HG03558 (cell line): ENCODE measurements around the gene MBP.
"Not testable (repeated sequence)": the region's sequence is repeated elsewhere in the genome, so short reads cannot be mapped to it uniquely, and the experiment has no call there.

ENCODE experiments used
- ATAC-seq: cut with Tn5 transposase; IDR thresholded peaks from one replicate; pipeline ENCODE4 v1.9.1; 2021; ENCODE audit warnings: moderate number of reproducible peaks; ENCODE audit not compliant: unreplicated experiment; ENCODE audit errors: extremely low read depth

MBP gene

DNA sequence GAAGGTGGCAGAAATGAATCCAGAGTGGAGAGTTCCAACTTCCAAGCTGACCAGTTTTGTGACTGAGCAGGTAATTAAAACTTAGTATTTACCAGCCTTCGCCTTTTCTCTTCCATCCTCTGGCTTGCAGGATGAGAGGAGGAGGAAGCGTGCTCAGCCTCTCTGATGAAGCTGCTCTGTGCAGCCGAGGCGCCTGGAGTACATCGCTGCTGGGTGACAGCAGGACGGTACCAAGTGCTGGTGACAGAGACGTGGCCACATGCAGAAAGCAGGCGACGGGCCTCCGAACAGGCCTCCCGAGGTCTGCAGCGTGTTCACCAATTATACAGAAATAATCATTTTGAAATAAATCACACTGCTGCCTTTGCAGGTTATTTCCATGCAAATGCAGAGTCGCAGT is 95.0 kb downstream of the MBP start:
- no peak for ATAC-seq

DNA sequence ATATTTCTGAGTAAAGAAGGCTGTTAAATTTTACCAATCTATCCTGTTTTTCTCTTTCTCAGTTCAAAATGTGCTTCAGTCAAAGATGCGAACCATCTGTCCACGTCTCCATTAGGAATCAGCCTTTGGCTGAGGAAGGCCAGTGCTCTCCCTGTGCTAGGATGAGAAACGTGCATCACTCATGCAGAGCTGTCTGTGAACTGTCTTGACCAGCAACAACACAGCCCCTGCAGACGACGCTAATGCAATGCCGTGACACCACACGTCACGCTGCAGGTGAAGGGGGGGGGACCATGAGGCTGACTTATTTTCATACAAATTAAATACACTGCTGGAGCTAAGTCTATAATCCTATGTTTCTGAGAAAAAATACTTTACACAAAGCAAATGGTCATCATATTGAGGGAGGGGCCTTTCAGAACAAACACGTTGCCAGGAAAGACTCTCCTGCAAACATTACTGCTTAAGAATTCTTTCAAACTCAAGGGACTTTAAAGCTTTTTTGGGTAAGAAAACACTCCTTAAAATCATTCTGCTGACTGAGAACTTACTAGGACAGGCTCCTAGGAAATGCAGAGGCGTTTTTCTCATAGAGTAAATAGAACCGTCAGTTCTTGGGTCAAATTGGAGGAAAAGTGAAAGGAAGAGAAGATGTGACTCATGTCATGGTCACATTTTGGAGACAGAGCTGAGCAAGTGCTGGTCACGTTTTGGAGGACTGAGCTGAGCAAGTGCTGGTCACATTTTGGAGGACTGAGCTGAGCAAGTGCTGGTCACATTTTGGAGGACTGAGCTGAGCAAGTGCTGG is 97.0 kb downstream of the MBP start:
- no peak for ATAC-seq

DNA sequence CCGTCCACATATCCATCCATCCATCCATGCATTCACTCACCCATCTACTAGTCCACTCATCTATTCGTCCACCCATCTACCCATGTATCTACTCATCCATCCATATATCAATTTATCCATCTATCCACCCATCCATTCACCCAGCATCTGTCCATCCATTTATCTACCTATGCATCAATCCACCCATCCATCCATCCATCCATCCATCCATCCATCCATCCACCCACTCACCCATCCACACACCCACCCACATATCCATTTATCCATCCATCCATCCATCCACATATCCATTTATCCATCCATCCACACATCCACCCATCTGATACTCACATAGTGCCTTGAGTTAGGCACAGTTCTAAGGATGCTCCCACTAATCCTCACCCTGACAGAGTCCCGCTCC is 99.0 kb downstream of the MBP start:
- no peak for ATAC-seq

DNA sequence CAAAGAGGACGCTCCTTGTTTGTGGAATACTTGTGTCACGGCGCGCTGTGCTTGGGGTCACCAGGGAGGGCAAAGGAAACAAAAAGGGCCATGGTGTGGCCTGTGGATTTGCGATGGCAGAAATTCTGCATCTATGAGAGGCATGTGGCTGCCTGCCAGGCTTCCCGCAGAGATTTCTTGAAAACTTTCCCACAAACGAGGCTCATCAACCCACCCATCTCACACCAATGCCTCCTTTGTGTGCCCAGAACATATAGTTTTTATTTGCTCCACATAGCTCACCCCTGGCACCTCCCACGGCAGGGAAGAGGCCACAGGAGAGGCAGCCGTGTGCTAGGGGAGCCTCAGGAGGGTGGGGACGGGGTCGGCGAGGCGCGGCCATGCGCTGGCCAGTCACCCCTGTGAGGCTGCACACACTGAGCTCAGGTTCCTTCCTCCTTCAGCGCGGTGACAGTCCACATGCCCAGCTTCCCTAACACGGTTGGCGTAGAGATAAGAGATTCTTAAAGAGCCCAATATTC is 100.3 kb downstream of the MBP start:
- no peak for ATAC-seq

DNA sequence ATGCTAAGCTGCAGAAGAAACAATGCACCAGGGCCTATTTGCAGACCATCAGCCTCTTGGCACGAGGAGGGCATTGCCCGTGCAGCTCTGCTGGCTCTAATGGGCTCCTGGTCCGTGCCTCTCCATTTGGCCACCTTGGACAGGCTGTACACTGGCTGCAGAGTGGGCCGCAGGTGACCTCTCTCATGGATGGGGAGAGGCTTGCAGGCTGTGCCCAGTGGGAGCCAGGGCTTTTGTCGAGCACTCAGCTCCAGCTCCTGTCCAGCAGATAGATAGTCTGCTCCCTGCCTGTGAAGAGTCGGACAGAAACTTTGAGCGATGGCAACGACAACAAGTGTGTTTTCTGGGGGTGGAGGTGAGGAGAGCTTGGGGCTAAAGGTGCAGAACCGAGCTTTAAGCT is 100.9 kb downstream of the MBP start:
- no peak for ATAC-seq

DNA sequence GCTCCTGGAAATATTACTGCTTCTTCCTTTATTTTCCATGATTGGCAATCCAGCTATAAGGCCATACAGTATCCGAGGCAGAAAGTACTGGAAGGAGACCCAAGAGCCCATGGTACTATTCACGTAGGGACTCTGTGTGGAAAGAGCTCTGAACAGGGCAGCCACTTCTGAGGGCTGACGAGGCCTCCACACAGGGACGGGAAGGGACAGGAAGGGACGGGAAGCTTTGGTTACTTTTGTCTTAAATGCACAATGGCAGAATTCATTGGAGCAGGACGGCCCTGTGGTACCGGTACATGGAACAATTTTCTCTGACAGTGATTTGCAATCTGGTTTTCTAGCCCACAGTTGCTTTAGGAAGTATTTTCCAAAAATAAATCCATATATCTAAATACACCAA is 102.4 kb downstream of the MBP start:
- ATAC-seq, result no peak

DNA sequence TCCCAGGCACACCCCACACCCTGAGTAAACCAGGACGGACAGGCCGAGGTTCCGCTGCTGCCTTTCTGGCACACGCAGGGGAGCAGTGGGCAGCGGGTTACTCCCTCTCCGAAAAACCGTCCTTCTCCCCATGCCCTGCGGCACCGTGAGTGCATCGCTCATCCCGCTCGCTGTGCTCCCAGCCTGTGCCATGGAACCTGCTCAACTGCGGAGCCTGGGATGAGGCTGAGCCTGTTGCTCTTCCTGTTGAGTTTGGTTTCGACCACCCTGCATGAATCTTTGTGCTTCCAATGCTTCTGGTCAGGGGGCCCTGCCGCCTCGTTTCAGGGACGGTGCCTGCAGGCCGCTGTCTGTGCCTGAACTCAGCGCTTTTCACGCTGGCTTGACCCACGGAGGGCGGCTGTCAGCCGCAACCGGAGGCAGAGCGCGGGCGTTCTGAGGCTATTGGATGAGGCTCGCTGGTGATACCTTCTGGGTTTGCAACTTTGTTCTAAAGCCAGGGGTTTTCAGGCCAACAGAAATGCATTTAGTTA is 106.7 kb downstream of the MBP start:
- ATAC-seq, result no peak

DNA sequence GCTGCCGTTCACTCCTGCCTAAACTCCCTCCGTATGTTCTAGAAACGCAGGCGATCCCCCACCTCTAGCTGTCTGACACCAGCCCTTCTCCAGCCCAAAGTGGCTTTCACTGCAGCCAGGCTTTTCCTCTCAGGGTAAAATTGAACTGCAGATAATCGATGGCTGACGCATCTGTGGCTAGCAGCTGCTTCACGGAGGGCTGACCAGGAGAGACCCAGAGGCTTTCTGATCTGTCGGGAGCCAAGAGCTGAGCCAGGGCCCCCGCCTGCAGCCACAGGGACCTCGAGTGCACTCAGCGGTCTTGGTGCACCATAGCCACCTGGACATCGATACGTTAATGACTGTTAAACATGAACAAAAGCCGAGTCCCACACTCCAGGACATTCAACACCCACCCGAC is 107.5 kb downstream of the MBP start:
- ATAC-seq, result no peak

DNA sequence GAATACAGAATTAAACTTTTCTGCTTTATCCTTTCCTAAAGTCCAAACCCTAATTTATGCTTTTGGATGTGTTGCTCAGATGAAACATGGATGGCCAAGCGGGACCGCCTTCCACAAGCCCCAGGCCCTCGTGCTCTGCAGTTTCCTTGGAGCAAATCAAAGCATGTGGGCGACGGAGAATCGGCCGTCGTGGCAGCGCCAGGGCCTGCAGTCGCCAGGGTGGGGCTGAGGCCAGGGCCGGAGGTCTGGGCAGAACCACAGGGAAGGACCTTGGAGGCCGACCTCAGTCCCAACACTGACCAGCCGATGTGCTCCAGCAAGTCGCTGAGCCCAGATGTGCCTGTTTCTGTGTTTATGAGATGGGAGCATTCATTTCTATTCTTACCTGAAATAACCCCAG is 108.1 kb downstream of the MBP start:
- ATAC-seq, result no peak

DNA sequence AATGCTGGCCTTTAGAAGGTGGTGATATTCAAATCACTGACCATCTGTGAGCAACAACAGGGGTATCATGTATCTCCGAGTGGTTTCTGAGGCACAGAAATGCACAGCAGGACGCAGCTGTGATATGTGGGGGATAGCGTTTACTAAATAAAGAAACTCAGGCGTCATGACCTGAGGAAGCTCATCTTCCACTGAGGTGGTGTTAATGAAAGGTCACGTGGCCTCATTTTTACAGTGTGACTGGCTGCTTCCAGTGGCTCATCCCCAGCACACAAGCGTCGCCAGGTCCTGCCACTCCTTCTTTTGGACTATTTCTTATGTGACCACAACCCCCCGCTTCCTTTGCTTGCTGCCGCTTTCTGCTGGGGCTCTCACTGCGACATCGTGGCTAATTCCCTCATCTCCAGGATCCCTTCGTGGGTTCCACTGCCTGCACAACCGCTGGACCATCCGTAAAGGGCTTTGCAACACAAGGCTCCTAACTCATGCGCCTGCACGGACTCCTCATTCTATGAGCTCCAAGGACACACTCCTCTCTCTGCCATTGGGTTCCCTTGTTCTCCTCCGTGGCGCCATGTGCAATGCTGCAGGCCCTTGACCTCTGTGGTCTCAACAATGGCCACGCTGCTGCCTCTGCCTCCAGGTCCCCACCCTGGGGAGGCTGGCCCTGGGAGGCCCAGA is 109.3 kb downstream of the MBP start:
- ATAC-seq, result no peak

DNA sequence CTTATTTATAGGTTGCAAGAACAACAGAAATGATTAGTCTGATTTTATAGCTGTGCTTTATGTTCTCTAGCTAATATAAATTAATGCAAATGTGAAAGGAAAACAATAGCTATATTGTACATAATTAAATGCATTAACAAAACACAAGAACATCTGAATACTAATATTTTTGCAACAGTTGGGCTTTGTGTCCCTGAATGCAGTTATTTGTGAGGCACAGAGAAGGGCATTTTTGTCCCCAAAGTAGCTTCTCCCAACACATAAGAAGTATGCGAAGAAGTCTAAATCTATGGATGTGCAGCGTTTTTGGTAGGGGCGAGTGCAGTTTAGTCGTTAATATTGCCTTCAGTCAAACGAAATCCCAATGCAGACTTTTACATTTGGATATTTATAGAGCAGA is 110.0 kb downstream of the MBP start:
- ATAC-seq, result no peak

DNA sequence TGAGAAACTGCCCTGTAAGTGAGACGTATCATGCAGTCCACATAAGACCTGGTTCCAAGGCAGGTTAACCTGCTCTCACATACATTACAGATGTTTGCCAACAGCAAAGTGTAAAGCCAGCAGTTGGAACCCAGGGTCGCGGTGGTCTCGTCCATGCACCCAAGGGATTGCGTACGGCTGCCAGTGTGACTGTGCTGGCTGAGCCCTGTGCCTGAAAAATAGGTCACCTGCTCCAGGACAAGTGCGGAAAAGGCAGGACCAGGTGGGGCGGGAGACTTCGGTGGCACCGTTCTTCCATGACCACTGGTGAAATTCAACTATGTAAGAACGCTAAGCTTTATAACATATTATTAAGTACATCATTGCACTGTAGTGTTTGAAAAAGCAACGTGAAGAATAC is 110.5 kb downstream of the MBP start:
- ATAC-seq, result no peak

DNA sequence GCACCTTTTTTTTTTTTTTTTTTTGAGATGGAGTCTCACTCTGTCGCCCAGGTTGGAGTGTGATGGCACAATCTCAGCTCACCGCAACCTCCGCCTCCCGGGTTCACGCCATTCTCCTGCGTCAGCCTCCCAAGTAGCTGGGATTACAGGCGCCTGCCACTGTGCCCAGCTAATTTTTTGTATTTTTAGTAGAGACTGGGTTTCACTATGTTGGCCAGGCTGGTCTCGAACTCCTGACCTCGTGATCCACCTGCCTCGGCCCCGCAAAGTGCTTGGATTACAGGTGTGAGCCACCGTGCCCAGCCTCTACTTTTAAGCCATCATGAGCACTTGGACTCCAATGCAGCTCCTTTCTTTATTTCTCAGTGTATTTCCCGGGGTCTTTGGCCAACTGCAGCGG is 111.1 kb downstream of the MBP start:
- ATAC-seq, result not testable (repeated sequence)

DNA sequence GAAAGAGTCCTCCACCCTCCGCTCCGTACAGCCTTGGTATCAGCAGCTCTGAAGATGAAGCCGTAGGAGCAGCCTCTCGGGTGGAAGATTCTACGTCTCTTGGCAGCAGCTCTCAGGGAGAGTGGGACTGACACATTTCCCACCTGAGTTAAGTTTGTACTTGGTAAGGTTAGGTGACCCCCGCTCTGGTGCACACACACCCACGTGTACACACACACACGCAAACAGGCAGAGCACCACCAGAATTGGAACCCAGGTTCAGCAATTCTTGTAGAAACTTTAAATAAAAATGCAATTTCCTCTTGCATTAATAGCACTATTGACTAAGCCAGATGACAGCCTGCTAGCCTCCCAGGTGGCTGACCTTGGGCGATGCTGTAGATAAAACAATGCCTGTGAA is 111.5 kb downstream of the MBP start:
- no peak for ATAC-seq

DNA sequence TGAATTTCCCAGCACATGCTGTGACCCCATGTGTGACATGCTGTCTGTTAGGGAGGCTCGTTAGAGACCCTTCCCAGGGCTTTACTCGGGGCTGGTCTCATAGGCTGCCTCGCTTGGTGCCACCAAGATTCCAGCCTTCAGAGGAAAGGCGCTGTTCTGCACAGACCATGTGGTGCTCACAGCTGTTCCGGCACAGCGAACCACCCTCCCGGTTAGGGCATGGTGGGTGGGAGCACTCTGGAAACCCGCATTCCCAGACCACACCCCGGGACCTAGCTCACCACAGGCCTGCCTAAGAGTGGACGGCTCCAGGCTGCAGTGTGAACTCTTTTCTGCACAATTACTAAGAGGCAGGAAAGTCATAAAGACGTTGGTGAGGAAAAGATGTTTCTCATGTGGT is 112.0 kb downstream of the MBP start:
- no peak for ATAC-seq

DNA sequence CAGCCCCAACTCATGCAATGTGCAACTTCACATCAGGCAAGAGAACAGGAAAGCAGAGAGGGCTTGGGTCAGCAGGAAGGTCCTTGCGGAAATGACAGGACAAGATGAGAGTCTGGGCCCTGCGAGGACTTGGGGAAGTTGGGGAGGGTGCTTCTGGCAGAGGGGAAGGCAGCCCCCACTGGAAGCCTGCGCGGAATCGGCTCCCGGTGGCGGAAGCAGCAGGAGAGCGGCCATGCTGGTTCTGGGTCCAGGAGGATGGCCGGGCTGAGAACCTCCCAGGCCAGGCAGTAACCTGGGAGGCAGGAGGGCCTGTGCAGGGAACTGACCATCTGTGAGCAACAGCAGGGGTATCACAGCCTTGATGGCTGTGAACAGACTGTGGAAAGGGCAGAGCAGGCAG is 112.9 kb downstream of the MBP start:
- no peak for ATAC-seq

DNA sequence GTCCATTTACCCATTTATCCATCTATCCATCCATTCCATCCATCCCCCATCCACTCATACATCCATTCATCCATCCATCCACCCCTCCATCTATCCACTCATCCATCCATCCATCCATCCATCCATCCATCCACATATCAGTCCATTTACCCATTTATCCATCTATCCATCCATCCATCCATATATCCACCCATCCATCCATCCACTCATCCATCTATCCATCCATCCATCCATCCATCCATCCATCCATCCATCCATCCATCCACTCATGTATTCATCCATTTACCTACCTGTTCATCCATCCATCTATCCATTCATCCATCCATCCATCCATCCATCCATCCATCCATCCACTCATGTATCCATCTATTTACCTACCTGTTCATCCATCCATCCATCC is 113.9 kb downstream of the MBP start:
- ATAC-seq, result not testable (repeated sequence)

DNA sequence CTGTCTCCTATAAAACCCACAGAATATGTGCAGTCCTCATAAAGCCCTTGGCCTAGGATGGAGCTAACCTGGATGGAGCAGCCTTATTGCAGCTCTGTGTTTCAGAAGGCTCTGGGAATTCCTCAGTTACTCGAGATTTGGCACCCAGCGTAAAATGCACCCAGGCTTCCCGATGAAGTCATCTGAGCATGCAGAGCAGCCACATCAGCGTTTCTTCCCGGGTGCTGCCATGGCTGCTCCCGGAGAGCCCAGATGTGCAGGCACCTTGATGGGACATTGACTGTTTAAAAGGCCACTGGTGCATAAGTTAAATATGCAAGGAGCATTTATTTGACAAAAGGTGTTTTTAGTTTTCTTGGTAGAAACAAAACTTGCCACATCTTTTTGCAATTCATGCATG is 115.2 kb downstream of the MBP start:
- no peak for ATAC-seq

DNA sequence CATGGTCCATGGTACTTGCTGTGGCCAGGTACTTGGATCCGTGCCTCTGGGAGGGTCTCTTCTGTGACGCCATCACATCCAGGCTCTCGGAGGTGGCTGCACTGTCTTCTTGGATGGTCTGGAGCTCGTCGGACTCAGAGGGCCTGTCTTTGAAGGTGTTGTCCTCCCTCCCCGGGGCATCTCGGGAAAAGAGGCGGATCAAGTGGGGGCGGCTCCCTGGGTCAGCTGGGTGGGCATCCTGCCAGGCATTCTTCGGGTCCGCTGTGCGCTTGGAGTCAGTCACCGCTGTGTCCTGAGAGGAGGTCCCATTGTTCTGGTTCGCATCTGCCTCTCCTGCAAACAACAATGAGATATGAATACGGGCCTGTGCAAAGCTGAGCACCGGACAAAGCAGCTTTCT is 115.6 kb downstream of the MBP start:
- no peak for ATAC-seq

DNA sequence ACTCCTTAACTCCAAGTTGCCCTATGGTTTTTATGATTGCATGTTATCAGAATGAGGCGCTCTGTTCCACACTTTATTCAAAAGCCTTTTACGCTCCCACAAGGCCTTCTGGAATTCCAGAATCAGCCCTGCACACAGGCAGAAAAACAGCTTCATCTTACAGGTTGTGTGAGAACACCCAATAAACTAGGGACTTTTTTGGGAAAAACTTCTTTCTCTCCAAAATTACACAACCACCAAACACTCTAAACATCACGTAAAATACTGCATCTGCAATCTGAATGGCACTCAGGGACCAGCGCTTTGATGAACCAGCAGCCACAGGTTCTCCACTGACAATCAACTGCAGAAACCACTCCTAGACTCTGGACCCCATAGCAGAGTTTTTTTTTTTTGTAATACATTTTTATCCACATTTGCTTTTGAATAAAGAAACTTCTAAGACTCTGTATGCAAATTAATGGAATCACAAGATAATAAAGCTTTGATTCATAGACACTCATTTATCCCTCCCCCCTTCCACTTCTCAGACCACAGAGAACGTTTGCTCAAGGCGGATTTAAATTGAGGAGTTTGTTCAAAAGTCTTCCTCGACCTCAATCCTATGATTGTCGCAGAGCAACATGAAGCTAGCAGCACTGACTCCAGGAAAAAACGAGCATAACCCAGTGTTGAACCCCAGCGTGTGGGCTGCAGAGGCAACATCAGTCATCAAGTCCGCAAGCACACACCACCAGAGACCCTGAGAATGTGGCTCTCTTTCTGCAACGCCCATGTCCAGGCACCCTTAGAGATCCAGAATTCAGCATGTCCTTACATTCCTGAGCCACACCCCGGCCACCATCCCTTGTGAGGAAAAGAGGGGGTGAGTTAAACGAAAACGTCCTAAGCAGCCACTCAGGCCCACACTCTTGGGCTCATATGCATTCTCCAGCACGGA is 116.5 kb downstream of the MBP start:
- ATAC-seq, result no peak
